ENCODE results near the gene ATP1A2. TPM values are rescaled to one million over a fixed set of nuclear protein-coding genes. Genes with fewer than 3 reads are reported as not detected.

The ATP1A2 gene
- total and polyA plus RNA-seq, 10 of the 15 experiments (the other 5 are each of a cell fraction or from before 2014, with no cell fraction given), result 0.15 TPM; not detected in 9

GRCh38 chr1:160149233-160149632 lies 33.7 kb downstream of the ATP1A2 start:
- no peak overlapping the region for H3K4me2 ChIP-seq (ENCODE audit: control insufficient read depth, insufficient read depth)
- no peaks in the 10 kb centered on the region for H4K20me1 ChIP-seq (ENCODE audit: control insufficient read depth, insufficient read depth)
- DNase-seq (ENCODE audit: low read depth, low spot score) (no peak), FAIRE-seq (no peak), ATAC-seq (no peak)
- no peak overlapping the region for H3K4me3 ChIP-seq
- ChIA-PET RAD21 (ENCODE audit: unreplicated experiment) (no interaction called here), POLR2A (no interaction called here), SMC1A (ENCODE audit: uncharacterized antibody, unreplicated experiment) (no interaction called here), CTCF (interaction anchor here (1.1 to 1.7 kb wide), 3 partner anchors 10 to 103 kb away, joined by 3 to 8 read pairs (median 4); no protein-coding TSS in a partner anchor)
- H3K9ac ChIP-seq (ENCODE audit: control insufficient read depth, insufficient read depth, low read length), result no peak overlapping the region
- no peaks in the 10 kb centered on the region for H3K27me3 ChIP-seq (replicated peaks in 1 of 2; ENCODE audit: control insufficient read depth in 2 of 2, insufficient read depth in 2 of 2, low read length in 1 of 2)
- no peak overlapping the region for H2AFZ ChIP-seq (ENCODE audit: control insufficient read depth, low read depth, low read length)
- H3K27ac ChIP-seq (ENCODE audit: control insufficient read depth, insufficient read depth), result no peak overlapping the region
- BruUV-seq (replicated peaks), result no TSS peak
- no peaks in the 10 kb centered on the region for H3K79me2 ChIP-seq (ENCODE audit: control insufficient read depth, insufficient read depth, low read length)
- no peaks in the 10 kb centered on the region for H3K36me3 ChIP-seq (ENCODE audit: control insufficient read depth in 2 of 2, insufficient read depth in 2 of 2, low read length in 1 of 2)
- TF ChIP-seq ELK1 (IDR thresholded peaks at IDR 0.05; ENCODE audit: low read depth, low read length), result no peak
- no peak for TF ChIP-seq ZNF217 (IDR thresholded peaks at IDR 0.05)
- TF ChIP-seq SUZ12 (IDR thresholded peaks at IDR 0.05; ENCODE audit: unreplicated experiment), result no peak
- no peak for TF ChIP-seq ZNF384 (IDR thresholded peaks at IDR 0.05; ENCODE audit: borderline replicate concordance, low read depth, low read length)
- no peak for TF ChIP-seq PAX8 (IDR thresholded peaks at IDR 0.05)
- TF ChIP-seq IRF4 (IDR thresholded peaks at IDR 0.05; ENCODE audit: low read depth, low read length), result no peak
- intact Hi-C loops (cut with micrococcal nuclease; ENCODE audit: unreplicated experiment) (no loop called here), in situ Hi-C loops (cut with MboI) (no loop called here)
- no peaks in the 10 kb centered on the region for H3K9me3 ChIP-seq (replicated peaks; ENCODE audit: control insufficient read depth, insufficient read depth, low read length)
- no peaks in the 10 kb centered on the region for H3K4me1 ChIP-seq (ENCODE audit: control insufficient read depth, insufficient read depth, low read length)

- ChIA-PET CTCF (interaction anchor here (1.1 to 1.7 kb wide), 3 partner anchors 10 to 63 kb away, joined by 3 to 5 read pairs (median 4); no protein-coding TSS in a partner anchor), SMC1A (ENCODE audit: uncharacterized antibody, unreplicated experiment) (no interaction called here), POLR2A (no interaction called here), RAD21 (ENCODE audit: unreplicated experiment) (no interaction called here)
- no peaks in the 10 kb centered on the region for H3K4me1 ChIP-seq (ENCODE audit: control insufficient read depth, insufficient read depth, low read length)
- no TSS peak for BruUV-seq (replicated peaks)
- in situ Hi-C loops (cut with MboI), result no loop called here
- FAIRE-seq, result no peak
- intact Hi-C loops (cut with micrococcal nuclease; ENCODE audit: unreplicated experiment), result no loop called here
- no peak overlapping the region for H3K4me2 ChIP-seq (ENCODE audit: control insufficient read depth, insufficient read depth)
- H3K36me3 ChIP-seq (ENCODE audit: control insufficient read depth in 2 of 2, insufficient read depth in 2 of 2, low read length in 1 of 2), result no peaks in the 10 kb centered on the region
- ATAC-seq, result no peak
- no peak for DNase-seq (ENCODE audit: low read depth, low spot score)
- no peaks in the 10 kb centered on the region for H4K20me1 ChIP-seq (ENCODE audit: control insufficient read depth, insufficient read depth)
- no peak overlapping the region for H3K4me3 ChIP-seq
- no peaks in the 10 kb centered on the region for H3K27me3 ChIP-seq (replicated peaks in 1 of 2; ENCODE audit: control insufficient read depth in 2 of 2, insufficient read depth in 2 of 2, low read length in 1 of 2)
- H3K9me3 ChIP-seq (replicated peaks; ENCODE audit: control insufficient read depth, insufficient read depth, low read length), result no peaks in the 10 kb centered on the region
- no peak overlapping the region for H2AFZ ChIP-seq (ENCODE audit: control insufficient read depth, low read depth, low read length)
- no peak overlapping the region for H3K27ac ChIP-seq (ENCODE audit: control insufficient read depth, insufficient read depth)
- H3K79me2 ChIP-seq (ENCODE audit: control insufficient read depth, insufficient read depth, low read length), result no peaks in the 10 kb centered on the region
- WGBS (ENCODE audit: insufficient coverage, insufficient replicate concordance, low lambda C conversion rate, missing lambda C conversion rate), result 25% methylated on average over 2 of the region's 2 CpGs
- H3K9ac ChIP-seq (ENCODE audit: control insufficient read depth, insufficient read depth, low read length), result no peak overlapping the region
- no peak for TF ChIP-seq NKRF (conservative IDR thresholded peaks at IDR 0.05)
- no peak for TF ChIP-seq SREBF2 (IDR thresholded peaks at IDR 0.05; ENCODE audit: low read length)
- no peak for TF ChIP-seq POLR2A (IDR thresholded peaks at IDR 0.05; ENCODE audit: low read depth, low read length)
- TF ChIP-seq POU2F2 (IDR thresholded peaks at IDR 0.05; ENCODE audit: borderline replicate concordance, low read depth, low read length), result no peak
- TF ChIP-seq CHD2 (IDR thresholded peaks at IDR 0.05; ENCODE audit: borderline replicate concordance, low read depth, low read length), result no peak
- TF ChIP-seq MAX (IDR thresholded peaks at IDR 0.05; ENCODE audit: low read depth, low read length), result no peak
- TF ChIP-seq SMARCA5 (IDR thresholded peaks at IDR 0.05), result no peak
- TF ChIP-seq SPI1 (IDR thresholded peaks at IDR 0.05; ENCODE audit: borderline replicate concordance, insufficient read depth, low read depth, low read length), result no peak
- no peak for TF ChIP-seq FOXK2 (IDR thresholded peaks at IDR 0.05)
- no peak for TF ChIP-seq EZH2 (IDR thresholded peaks at IDR 0.05; ENCODE audit: borderline replicate concordance, control insufficient read depth, low read depth, low read length)
- no peak for TF ChIP-seq CBX5 (IDR thresholded peaks at IDR 0.05; ENCODE audit: low read depth)
- no peak for TF ChIP-seq ZBED1 (IDR thresholded peaks at IDR 0.05; ENCODE audit: borderline replicate concordance)
- TF ChIP-seq IRF4 (IDR thresholded peaks at IDR 0.05; ENCODE audit: low read depth, low read length), result no peak
Observed at GRCh38 chr1:160149716-160150115, 34.2 kb downstream of the ATP1A2 start.
